H9 (cell line): ENCODE measurements around the gene MEIS2. TPM values are rescaled to one million over a fixed set of nuclear protein-coding genes. Genes with fewer than 3 reads are reported as not detected.

Source experiments
- DNase-seq: peaks from one replicate; pipeline ENCODE4 v3.0.0-alpha.2; 2017
- H2AFZ ChIP-seq: one replicate; pipeline ENCODE4 v1.6.1; 2013; ENCODE audit warnings: mild to moderate bottlenecking, low read length, control low read depth, moderate library complexity
- H2AK5ac ChIP-seq: 2 replicates; pipeline ENCODE4 v1.6.1; 2013; ENCODE audit warnings: low read length, control low read depth, mixed read lengths; ENCODE audit not compliant: insufficient read length
- H2BK120ac ChIP-seq: one replicate; pipeline ENCODE4 v1.6.1; 2013; ENCODE audit warnings: low read depth, mild to moderate bottlenecking, low read length, control low read depth, inconsistent platforms; ENCODE audit not compliant: poor library complexity, severe bottlenecking
- H2BK12ac ChIP-seq: 2 replicates; pipeline ENCODE4 v1.6.1; 2013; ENCODE audit warnings: low read length, control low read depth, mixed read lengths, low read depth; ENCODE audit not compliant: insufficient read length
- H2BK15ac ChIP-seq: 2 replicates; pipeline ENCODE4 v1.6.1; 2013; ENCODE audit warnings: low read depth, low read length, control low read depth
- H2BK20ac ChIP-seq: one replicate; pipeline ENCODE4 v1.6.1; 2013; ENCODE audit warnings: low read depth, mild to moderate bottlenecking, low read length, control low read depth, inconsistent platforms; ENCODE audit not compliant: poor library complexity, severe bottlenecking
- H2BK5ac ChIP-seq: 2 replicates; pipeline ENCODE4 v1.6.1; 2013; ENCODE audit warnings: low read length, control low read depth, mixed read lengths; ENCODE audit not compliant: insufficient read length
- H3K14ac ChIP-seq: 2 replicates; pipeline ENCODE4 v1.6.1; 2013; ENCODE audit warnings: low read length, control low read depth; ENCODE audit not compliant: insufficient read depth
- H3K18ac ChIP-seq: 2 replicates; pipeline ENCODE4 v1.6.1; 2013; ENCODE audit warnings: low read depth, mild to moderate bottlenecking, mixed read lengths, low read length, control low read depth; ENCODE audit not compliant: insufficient read length
- H3K23ac ChIP-seq: 2 replicates; pipeline ENCODE4 v1.6.1; 2013; ENCODE audit warnings: low read length, control low read depth, mixed read lengths, low read depth; ENCODE audit not compliant: insufficient read length
- H3K23me2 ChIP-seq: 2 replicates; pipeline ENCODE4 v1.6.1; 2013; ENCODE audit warnings: low read depth, mild to moderate bottlenecking, mixed read lengths, low read length, control low read depth; ENCODE audit not compliant: insufficient read length, poor library complexity, severe bottlenecking
- H3K27ac ChIP-seq: 2 replicates; pipeline ENCODE4 v1.5.1; 2013; ENCODE audit warnings: low read length, control low read depth, mixed read lengths, low read depth; ENCODE audit not compliant: insufficient read length
- H3K27me3 ChIP-seq: 2 replicates; pipeline ENCODE4 v1.6.1; 2013; ENCODE audit warnings: low read length, control low read depth, inconsistent platforms; ENCODE audit not compliant: insufficient read depth
- H3K4ac ChIP-seq: 2 replicates; pipeline ENCODE4 v1.6.1; 2013; ENCODE audit warnings: low read depth, mild to moderate bottlenecking, control low read depth, inconsistent platforms, low read length, moderate library complexity
- H3K4me1 ChIP-seq: 2 replicates; pipeline ENCODE4 v1.6.1; 2013; ENCODE audit warnings: low read length, control low read depth, inconsistent platforms; ENCODE audit not compliant: insufficient read depth
- H3K4me2 ChIP-seq: 2 replicates; pipeline ENCODE4 v1.6.1; 2013; ENCODE audit warnings: low read length, control low read depth, mixed read lengths; ENCODE audit not compliant: insufficient read length, insufficient read depth
- H3K56ac ChIP-seq: 2 replicates; pipeline ENCODE4 v1.6.1; 2013; ENCODE audit warnings: low read depth, mild to moderate bottlenecking, mixed read lengths, low read length, control low read depth; ENCODE audit not compliant: insufficient read length
- H3K79me1 ChIP-seq: 2 replicates; pipeline ENCODE4 v1.6.1; 2013; ENCODE audit warnings: low read depth, mild to moderate bottlenecking, moderate library complexity, low read length, control low read depth, inconsistent platforms; ENCODE audit not compliant: insufficient read depth, poor library complexity, severe bottlenecking
- H3K79me2 ChIP-seq: 2 replicates; pipeline ENCODE4 v1.6.1; 2013; ENCODE audit warnings: low read length, control low read depth, inconsistent platforms; ENCODE audit not compliant: insufficient read depth
- H3K9ac ChIP-seq: 2 replicates; pipeline ENCODE4 v1.6.1; 2013; ENCODE audit warnings: low read length, control low read depth, mixed read lengths; ENCODE audit not compliant: insufficient read length; ENCODE audit errors: extremely low read depth
- H3K9me3 ChIP-seq: one replicate; pipeline ENCODE4 v1.6.1; 2013; ENCODE audit warnings: low read depth, low read length, inconsistent platforms; ENCODE audit not compliant: control insufficient read depth
- H3T11ph ChIP-seq: one replicate; pipeline ENCODE4 v1.6.1; 2013; ENCODE audit warnings: mild to moderate bottlenecking, low read length, control low read depth, inconsistent platforms
- H4K20me1 ChIP-seq: one replicate; pipeline ENCODE4 v1.6.1; 2013; ENCODE audit not compliant: control insufficient read depth, insufficient read length, insufficient read depth
- H4K5ac ChIP-seq: 2 replicates; pipeline ENCODE4 v1.6.1; 2013; ENCODE audit warnings: low read depth, mild to moderate bottlenecking, mixed read lengths, low read length, control low read depth; ENCODE audit not compliant: insufficient read length
- H4K8ac ChIP-seq: replicated peaks from 2 replicates; pipeline ENCODE4 v1.6.1; 2013; ENCODE audit warnings: low read length, control low read depth, mixed read lengths, low read depth; ENCODE audit not compliant: insufficient read length
- H4K91ac ChIP-seq: 2 replicates; pipeline ENCODE4 v1.6.1; 2013; ENCODE audit warnings: low read depth, mild to moderate bottlenecking, moderate library complexity, mixed read lengths, low read length, control low read depth; ENCODE audit not compliant: insufficient read length
- H3K27ac Mint-ChIP-seq, 3 experiments: 2 replicates in 2 of 3; 3 replicates in 1 of 3; pipeline ENCODE4 v1.8.0; 2020 to 2021; ENCODE audit warnings: mixed read lengths in 3 of 3, mild to moderate bottlenecking in 1 of 3, moderate library complexity in 1 of 3
- H3K27me3 Mint-ChIP-seq: 2 replicates; pipeline ENCODE4 v1.8.0; 2021; ENCODE audit warnings: low read depth, mild to moderate bottlenecking, moderate library complexity, mixed read lengths
- H3K36me3 Mint-ChIP-seq, 3 experiments: 2 replicates in 2 of 3; 3 replicates in 1 of 3; pipeline ENCODE4 v1.8.0; 2020 to 2021; ENCODE audit warnings: low read depth in 3 of 3, mixed read lengths in 3 of 3; ENCODE audit not compliant: insufficient read depth in 1 of 3
- H3K4me1 Mint-ChIP-seq, 2 experiments: 2 replicates each; pipeline ENCODE4 v1.8.0; 2020; ENCODE audit warnings: mixed read lengths in 2 of 2
- H3K4me3 Mint-ChIP-seq, 2 experiments: 2 replicates in 1 of 2; 3 replicates in 1 of 2; pipeline ENCODE4 v1.8.0; 2020 to 2021; ENCODE audit warnings: mild to moderate bottlenecking in 2 of 2, mixed read lengths in 2 of 2, moderate library complexity in 1 of 2
- H3K9me3 Mint-ChIP-seq, 2 experiments: 2 replicates in 1 of 2; 3 replicates in 1 of 2; pipeline ENCODE4 v1.8.0; 2020; ENCODE audit warnings: mild to moderate bottlenecking in 2 of 2, mixed read lengths in 2 of 2, moderate library complexity in 1 of 2
- total RNA-seq: library from RNA; stranded (reverse); gene quantifications from 2 replicates; pipeline ENCODE4 v1.2.1, GENCODE V29; 2021
- TF ChIP-seq, protein P1 (sequence below): fragments of 200-600 bp; sonication (generic); conservative IDR thresholded peaks from 3 replicates; pipeline ENCODE4 v1.8.0; 2021; ENCODE audit warnings: antibody characterized with exemption, mild to moderate bottlenecking

Gene MEIS2
- total RNA-seq, 1 experiment from 2014 or later: 0.35 TPM

GRCh38 chr15:36964626-36965025 lies 135.7 kb downstream of the MEIS2 start:
- Histone ChIP-seq H3K14ac (no peak overlapping the region), H4K8ac (no peak overlapping the region), H4K5ac (no peak overlapping the region), H3K18ac (no peak overlapping the region), H3K23ac (no peak overlapping the region), H2AK5ac (no peak overlapping the region), H2BK15ac (no peak overlapping the region), H4K20me1 (no peaks in the 10 kb centered on the region), H2BK12ac (no peak overlapping the region), H3K4me1 (no peaks in the 10 kb centered on the region), H3K4ac (no peak overlapping the region), H2BK20ac (no peak overlapping the region), H2BK5ac (no peak overlapping the region), H2AFZ (no peak overlapping the region), H3K79me2 (no peaks in the 10 kb centered on the region), H3K4me2 (no peak overlapping the region), H2BK120ac (no peak overlapping the region), H3K56ac (no peak overlapping the region), H3K23me2 (no peaks in the 10 kb centered on the region), H3K27ac (no peak overlapping the region), H3T11ph (no peak overlapping the region), H3K27me3 (no peaks in the 10 kb centered on the region), H3K9me3 (no peaks in the 10 kb centered on the region), H3K79me1 (no peaks in the 10 kb centered on the region), H3K9ac (no peak overlapping the region), H4K91ac (no peak overlapping the region)
- Mint-ChIP-seq H3K27me3 (no peaks in the 10 kb centered on the region), H3K4me3 (no peak overlapping the region), H3K9me3 (no peaks in the 10 kb centered on the region), H3K27ac (no peak overlapping the region), H3K36me3 (no peaks in the 10 kb centered on the region), H3K4me1 (no peaks in the 10 kb centered on the region)
- no peak for DNase-seq
- TF ChIP-seq, protein P1, sequence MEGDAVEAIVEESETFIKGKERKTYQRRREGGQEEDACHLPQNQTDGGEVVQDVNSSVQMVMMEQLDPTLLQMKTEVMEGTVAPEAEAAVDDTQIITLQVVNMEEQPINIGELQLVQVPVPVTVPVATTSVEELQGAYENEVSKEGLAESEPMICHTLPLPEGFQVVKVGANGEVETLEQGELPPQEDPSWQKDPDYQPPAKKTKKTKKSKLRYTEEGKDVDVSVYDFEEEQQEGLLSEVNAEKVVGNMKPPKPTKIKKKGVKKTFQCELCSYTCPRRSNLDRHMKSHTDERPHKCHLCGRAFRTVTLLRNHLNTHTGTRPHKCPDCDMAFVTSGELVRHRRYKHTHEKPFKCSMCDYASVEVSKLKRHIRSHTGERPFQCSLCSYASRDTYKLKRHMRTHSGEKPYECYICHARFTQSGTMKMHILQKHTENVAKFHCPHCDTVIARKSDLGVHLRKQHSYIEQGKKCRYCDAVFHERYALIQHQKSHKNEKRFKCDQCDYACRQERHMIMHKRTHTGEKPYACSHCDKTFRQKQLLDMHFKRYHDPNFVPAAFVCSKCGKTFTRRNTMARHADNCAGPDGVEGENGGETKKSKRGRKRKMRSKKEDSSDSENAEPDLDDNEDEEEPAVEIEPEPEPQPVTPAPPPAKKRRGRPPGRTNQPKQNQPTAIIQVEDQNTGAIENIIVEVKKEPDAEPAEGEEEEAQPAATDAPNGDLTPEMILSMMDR: no peak
